ENCODE data around the gene CCZ1.
"Not testable (repeated sequence)": the region's sequence is repeated elsewhere in the genome, so short reads cannot be mapped to it uniquely, and the experiment has no call there.

Gene CCZ1

DNA sequence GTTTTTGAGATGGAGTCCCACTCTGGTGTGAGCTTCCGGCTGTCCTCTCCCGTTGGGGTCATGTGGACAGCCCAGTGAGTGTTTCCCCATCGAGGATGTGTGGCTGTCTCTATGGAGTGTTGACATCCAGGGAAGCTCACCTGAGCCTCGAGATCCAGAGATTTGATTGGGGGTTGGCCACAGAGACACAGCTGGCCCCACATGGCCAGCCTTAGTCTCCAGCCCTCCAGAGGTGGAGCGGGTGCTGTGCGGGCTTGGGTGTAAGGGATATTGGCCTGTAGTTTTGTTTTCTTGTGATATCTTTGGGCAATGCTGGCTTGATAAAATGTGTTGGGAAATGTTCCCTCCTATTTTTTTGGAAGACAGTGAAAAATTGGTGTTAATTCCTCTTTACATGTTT, 18.0 kb downstream of the CCZ1 start:
- not testable (repeated sequence) for DNase-seq

DNA sequence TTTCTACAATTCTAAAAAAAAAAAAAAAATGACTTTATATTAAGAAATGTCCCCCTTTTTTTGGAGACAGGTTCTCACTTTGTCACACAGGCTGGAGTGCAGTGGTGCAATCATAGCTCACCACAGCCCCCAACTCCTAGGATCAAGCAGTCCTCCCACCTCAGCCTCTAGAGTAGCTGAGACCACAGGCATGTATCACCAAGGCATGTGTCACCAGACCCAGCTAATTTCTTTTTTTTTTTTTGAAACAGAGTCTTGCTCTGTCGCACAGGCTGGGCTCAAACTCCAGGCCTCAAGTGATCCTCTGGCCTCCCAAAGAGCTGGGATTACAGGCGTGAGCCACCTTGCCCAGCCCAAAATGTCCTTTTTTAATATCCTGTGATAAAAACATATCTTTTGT, 25.6 kb downstream of the CCZ1 start:
- not testable (repeated sequence) for DNase-seq

DNA sequence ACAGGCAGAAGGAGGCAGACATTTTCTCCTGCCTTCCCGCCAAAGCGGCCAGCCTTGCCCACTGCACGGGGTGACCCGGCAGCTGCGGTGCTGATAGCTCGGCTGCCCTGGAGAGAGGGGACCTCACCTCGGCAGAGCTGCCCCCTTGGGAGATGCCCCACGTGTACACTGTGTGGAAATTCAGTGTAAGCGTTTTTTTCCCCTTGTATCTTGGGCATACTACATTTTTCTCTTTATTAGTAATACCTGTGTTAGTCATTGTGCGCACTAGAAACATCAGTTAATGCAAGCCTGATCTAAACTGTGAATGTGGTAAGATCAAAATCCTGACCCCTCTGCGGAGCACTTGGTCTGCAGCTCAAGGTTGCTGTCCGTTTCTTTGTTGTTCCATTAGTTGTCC, 26.1 kb downstream of the CCZ1 start:
- not testable (repeated sequence) for DNase-seq

DNA sequence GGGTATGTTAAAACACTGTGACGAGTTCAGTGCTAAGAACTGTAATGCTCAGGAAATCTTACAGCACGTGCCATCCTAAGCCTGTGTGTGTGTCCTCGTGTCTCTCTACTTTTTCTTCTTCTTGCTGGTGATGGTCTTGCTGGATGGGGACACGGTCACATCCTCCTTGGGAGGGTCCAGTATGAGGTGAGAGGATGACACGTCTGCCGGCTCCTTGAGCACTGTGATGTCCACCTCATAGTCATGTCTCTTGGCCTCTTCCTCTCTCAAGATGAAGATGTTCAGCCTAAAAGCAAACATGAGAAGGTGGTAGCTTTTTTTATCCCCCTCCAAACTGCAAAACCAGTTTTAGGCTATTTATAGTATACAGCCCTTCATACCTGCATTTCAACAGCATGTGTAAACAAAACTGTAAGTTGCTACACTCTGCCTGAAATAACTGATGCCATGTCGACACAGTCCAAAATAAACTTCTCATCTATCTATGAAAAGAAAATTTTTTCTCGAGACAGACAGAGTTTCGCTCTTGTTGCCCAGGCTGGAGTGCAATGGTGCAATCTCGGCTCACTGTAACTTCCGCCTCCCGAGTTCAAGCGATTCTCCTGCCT, 27.8 kb downstream of the CCZ1 start:
- DNase-seq = not testable (repeated sequence)

DNA sequence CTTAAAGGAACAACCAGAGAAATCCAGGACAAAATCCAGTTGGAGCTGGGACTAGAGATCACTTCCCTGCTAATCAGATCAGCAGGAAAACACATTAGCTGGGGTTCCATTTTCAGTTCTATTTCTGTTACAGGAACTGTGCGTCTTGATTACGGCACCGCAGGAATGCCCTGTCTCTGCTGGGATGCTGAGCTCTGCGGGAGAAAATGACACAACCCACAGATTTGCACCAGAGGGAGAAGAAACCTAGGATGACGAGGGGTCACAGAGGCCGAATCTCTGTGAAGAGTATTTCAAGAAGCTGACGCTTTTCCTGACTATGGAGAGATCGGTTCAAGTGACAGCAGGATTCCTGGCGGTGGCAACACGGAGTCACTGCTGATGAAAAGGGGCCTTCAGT, 31.8 kb downstream of the CCZ1 start:
- DNase-seq = not testable (repeated sequence)

DNA sequence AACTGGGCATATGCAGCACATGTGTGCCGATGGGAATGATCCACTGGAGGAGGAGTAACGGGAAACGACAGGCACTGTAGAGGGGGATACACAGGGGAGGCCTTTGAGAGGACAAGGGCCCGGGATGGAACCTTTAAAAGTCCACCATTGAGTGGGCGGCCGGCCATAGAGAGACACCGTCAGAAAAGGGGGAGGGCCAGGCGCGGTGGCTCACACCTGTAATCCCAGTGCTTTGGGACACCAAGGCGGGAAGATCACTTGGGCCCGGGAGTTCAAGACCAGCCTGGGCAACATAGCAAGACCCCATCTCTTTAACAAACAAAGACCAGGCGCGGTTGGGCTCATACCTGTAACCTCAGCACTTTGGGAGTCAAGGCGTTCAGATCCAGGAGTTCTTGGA, 32.7 kb downstream of the CCZ1 start:
- not testable (repeated sequence) for DNase-seq

DNA sequence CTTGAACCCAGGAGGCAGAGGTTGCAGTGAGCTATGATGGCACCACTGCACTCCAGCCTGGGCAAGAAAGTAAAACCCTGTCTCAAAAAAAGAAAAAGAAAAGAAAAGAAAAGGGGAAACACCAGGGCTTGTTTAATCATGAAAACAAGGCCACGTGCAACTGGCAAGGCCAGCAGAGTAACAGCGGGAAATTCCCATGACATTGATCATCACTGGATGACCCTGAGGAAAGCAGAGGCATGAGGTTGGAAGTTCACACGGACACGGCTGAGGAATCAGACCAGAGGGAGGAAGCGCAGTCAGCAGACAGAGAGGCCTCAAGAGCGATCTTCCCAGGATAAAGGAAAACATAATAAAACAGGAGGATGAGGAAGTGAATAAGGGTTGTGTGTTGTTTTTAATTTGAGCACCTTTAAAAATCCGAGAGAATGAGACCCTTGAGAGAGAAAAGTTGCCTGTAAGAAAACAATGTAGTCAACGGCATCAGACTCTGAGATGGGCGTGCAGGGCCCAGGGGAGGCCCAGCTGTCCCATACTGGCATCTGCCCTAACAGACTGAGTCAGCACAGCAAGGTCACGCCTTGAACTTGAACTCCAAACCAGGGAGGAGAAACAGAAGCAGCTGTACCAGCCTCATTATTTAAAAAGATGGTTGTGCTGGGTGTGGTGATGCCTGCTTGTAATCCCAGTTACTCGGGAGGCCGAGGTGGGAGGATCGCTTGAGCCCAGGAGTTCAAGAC, 33.5 kb downstream of the CCZ1 start:
- not testable (repeated sequence) for DNase-seq

DNA sequence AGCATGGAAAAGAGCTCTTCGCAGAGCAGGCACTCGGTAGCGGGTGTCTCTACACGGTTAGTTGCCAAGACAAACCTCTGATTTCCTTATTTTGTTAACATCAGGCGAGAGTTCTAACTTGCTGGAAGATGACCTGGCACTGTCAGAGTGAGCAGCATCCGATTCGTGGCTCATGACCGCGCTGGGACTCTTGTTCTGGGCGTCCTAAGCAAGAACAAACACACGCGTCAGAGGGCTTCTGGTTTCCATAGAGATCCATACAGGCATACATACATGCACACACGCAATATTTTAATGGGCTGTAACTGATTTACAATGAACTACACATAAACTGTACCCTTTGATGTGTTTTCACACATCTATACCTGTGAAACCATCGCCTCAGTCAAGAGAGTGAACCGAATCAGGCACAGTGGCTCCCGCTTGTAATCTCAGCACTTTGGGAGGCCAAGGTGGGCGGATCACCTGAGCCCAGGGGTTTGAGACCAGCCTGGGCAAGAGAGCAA, 36.5 kb downstream of the CCZ1 start:
- DNase-seq = not testable (repeated sequence)

DNA sequence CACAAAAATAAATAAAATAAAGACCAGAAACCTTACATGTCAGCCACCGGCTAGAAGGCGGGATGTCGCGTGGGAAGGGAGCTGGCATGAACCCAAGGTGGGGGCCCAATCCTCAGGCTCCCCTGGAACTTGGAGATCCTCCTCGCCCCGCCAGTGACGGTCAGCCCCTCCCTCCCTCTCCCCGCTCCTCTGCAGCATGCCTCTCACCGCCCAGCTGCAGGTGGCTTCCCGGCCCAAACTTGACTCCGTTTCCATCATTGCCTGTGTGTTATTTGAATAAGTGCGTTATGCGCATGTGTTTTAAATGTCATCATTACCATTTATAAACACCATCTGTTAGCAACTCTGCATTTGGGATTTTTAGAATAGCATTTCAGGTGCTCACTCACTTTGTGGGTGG, 64.7 kb downstream of the CCZ1 start:
- not testable (repeated sequence) for DNase-seq

DNA sequence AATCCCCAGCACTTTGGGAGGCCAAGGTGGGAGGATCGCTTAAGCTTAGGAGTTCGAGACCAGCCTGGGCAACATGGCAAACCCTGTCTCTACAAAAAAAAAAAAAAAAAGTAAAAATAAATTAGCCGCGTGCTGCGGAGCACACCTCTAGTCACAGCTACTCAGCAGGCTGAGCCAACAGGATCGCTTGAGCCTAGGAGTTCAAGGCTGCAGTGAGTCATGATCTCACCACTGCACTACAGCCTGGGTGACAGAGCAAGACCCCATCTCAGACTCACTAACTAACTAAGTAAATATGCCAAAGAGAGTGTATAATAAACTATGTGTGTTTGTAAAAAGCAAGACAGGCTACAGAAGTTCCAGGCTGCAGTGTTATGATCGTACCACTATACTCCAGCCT, 65.3 kb downstream of the CCZ1 start:
- not testable (repeated sequence) for DNase-seq

DNA sequence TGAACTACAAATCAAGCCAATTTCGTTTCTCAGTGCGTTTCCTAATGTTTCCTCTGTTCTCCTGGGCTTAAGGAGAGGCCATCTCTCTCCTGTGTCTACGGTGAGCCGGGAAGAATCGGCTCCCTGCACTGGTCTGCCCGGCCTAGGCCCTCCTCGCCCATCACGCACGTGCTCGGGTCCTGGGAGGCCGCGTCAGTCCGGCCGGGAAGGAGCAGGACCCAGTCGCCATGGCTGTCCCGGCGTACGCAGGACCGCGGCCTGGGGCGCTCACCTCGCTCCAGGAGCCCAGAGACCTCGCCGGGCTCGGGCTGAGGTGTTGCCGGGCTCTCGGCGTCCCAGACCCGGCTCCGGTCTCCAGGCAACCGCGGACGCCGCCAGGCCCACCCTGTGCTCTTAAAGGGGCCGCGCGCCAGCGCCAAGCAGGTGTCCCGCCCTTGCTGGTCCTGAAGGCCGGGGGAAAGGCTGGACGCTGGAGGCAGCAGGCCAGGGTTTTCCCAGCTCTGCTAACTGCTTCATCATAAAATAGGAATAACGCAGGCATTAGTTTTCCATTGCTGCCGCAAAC, 71.9 kb downstream of the CCZ1 start, which contains the start of gene RSPH10B:
Gene RSPH10B, minus strand, starts transcription at position 343 of the 565 bp plus-strand sequence. CDS start 3,573 bp downstream, outside the sequence.
- not testable (repeated sequence) for DNase-seq

DNA sequence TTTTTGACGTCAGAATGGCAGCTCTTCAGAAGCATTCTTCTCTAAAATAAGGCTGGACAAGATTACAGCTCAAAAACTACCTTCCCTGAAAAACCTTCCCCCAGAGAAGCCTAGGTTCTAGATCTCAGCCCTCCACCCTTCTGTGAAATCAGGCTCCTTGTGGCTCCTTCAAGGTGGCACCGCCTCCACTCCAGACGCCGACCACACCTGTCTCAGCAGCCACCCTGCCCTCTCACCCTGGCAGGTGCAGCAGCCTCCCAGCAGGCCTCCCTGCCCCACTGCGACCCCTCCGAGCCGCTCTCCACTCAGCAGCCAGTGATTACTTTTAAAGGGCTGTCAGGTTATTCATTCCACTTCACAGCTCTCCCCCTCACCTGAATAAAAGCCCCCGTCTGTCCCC, 75.0 kb downstream of the CCZ1 start:
- not testable (repeated sequence) for DNase-seq
